Heart left ventricle (tissue), 13 donors: ENCODE results near the gene RXFP2.

Experiments used
- CTCF ChIP-seq, 12 donors: fragments of 200-600 bp; sonication (generic) in 4 of 12; IDR thresholded peaks; one replicate each; pipeline versions ENCODE4 v1.5.0 to v1.8.0; 2018 to 2022; ENCODE audit warnings: antibody characterized with exemption in 12 of 12, mild to moderate bottlenecking in 5 of 12
- POLR2A ChIP-seq, 2 donors: fragments of 450-650 bp; IDR thresholded peaks; one replicate each; pipeline ENCODE4 v1.6.1; 2017; ENCODE audit warnings: antibody characterized with exemption in 2 of 2, mild to moderate bottlenecking in 2 of 2, moderate library complexity in 2 of 2
- donor health status: ischemic (EF 13 %, LVEDD 7.1; RV severe dilation, severe dysfunction).
- donor health status: DM: no; HTN: yes; CAD: no.
- donor health status: DM: no; HTN: no; CAD: no.
- donor health status: ischemic (EF 25% LVEDD 6.9; RV normal size, moderate dysfunction).
- donor health status: ischemic (EF 25% LVEDD 5.7; RV mildly dilated, moderate dysfunction).
- donor health status: ischemic (EF 35%, LVEDD 5.7; RV mildly dilated, moderate dysfunction).
- donor health status: nonischemic (EF 11% LVEDD 7.7; RV severe dilation, severe dysfunction).
- donor health status: DM: yes; HTN: yes; CAD: no.
- donor health status: PGD.
- donor health status: ischemic (EF 29% LVEDD 5.4; RV normal size, mild dysfunction).
- donor health status: nonischemic (EF 23%, LVEDD 6.1; RV moderate dilation, normal function).

GRCh38 chr13:31703780-31704179 is 35.5 kb upstream of the RXFP2 start:
- TF ChIP-seq CTCF (IDR thresholded peaks at IDR 0.05) (no peak), POLR2A (IDR thresholded peaks at IDR 0.05) (no peak)
